Nephron progenitor cell (in vitro differentiated cells): ENCODE data around the gene NRL.
A peak's percentile ranks its signal among the peaks of the same experiment; 100 is the strongest.

Source experiments
- DNase-seq: peaks from one replicate; pipeline ENCODE4 v3.0.0; 2021
- H3K27ac Mint-ChIP-seq: 2 replicates; pipeline ENCODE4 v1.8.0; 2021; ENCODE audit warnings: mild to moderate bottlenecking, moderate library complexity, mixed read lengths
- H3K27me3 Mint-ChIP-seq: 2 replicates; pipeline ENCODE4 v1.8.0; 2021; ENCODE audit warnings: mild to moderate bottlenecking, low read depth, mixed read lengths; ENCODE audit not compliant: poor library complexity
- H3K36me3 Mint-ChIP-seq: 2 replicates; pipeline ENCODE4 v1.8.0; 2021; ENCODE audit warnings: low read depth, mixed read lengths
- H3K4me1 Mint-ChIP-seq: 2 replicates; pipeline ENCODE4 v1.8.0; 2021; ENCODE audit warnings: mixed read lengths
- H3K4me3 Mint-ChIP-seq: 2 replicates; pipeline ENCODE4 v1.8.0; 2021; ENCODE audit warnings: mild to moderate bottlenecking, moderate library complexity, mixed read lengths
- H3K9me3 Mint-ChIP-seq: 2 replicates; pipeline ENCODE4 v1.8.0; 2021; ENCODE audit warnings: mild to moderate bottlenecking, moderate library complexity, mixed read lengths
- TF ChIP-seq, protein P1 (sequence below): fragments of 200-600 bp; sonication (generic); IDR thresholded peaks from 2 replicates; pipeline ENCODE4 v1.5.0; 2021; ENCODE audit warnings: antibody characterized with exemption

The NRL gene

DNA sequence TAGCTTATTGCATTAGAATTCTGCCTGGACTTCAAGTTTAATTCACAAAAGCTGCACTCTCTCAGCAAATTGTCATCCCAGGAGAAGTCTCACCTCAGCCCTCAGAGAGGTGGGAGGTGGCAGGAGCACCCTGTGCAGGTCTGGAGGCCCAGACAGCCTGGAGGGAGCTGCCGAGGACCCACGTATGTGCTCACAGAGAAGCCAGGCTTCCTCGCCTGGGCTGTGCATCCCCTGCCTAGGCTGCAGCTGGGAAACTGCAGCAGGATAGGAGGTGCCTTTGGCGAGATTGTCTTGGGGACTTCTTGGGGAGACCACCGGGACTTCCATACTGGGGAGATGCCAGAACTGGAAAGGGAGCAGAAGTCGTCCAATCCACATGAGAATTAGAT lies 34.6 kb downstream of the NRL start:
- no peaks in the 10 kb centered on the region for H3K36me3 Mint-ChIP-seq
- peak overlapping the region; percentile 77 for H3K4me3 Mint-ChIP-seq
- H3K4me1 Mint-ChIP-seq: peaks cover 42% of the 10 kb centered on the region
- H3K27me3 Mint-ChIP-seq: peaks cover 64% of the 10 kb centered on the region
- no peak overlapping the region for H3K27ac Mint-ChIP-seq
- no peak for DNase-seq
- H3K9me3 Mint-ChIP-seq: no peaks in the 10 kb centered on the region
- TF ChIP-seq, protein P1, sequence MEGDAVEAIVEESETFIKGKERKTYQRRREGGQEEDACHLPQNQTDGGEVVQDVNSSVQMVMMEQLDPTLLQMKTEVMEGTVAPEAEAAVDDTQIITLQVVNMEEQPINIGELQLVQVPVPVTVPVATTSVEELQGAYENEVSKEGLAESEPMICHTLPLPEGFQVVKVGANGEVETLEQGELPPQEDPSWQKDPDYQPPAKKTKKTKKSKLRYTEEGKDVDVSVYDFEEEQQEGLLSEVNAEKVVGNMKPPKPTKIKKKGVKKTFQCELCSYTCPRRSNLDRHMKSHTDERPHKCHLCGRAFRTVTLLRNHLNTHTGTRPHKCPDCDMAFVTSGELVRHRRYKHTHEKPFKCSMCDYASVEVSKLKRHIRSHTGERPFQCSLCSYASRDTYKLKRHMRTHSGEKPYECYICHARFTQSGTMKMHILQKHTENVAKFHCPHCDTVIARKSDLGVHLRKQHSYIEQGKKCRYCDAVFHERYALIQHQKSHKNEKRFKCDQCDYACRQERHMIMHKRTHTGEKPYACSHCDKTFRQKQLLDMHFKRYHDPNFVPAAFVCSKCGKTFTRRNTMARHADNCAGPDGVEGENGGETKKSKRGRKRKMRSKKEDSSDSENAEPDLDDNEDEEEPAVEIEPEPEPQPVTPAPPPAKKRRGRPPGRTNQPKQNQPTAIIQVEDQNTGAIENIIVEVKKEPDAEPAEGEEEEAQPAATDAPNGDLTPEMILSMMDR: no peak

DNA sequence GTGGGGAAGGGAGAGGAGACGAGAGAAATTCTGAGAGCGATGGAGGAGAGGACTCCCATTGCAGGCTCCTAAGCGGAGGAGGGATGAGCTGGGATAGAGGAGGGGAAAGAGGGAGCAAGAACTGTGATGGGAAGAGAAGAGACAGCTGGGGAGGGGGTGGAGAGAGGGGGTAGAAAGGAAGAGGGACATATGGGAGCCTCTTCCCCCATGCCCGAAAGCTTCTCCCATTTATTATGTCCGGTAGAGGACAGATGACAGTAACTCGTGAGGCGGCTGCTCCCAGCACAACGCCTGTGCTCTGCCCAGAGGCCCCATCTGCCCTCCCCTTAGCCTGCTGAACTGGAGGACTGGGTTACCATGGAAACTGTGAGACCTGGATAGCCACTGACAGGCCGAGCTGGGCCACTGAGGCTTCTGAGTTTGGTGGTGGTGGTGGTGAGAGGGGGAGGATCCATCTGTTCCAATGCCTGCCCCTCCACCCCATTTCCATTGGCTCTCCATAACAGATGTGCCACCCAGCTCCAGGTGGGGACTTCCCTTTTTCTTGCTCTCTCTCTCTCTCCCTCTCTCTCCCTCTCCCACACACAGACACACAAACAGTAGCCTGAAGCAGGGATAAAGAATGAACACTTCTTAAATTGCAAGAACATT lies 35.1 kb downstream of the NRL start:
- Mint-ChIP-seq H3K27me3 (peaks cover 62% of the 10 kb centered on the region), H3K4me1 (peaks cover 40% of the 10 kb centered on the region), H3K27ac (no peak overlapping the region), H3K36me3 (no peaks in the 10 kb centered on the region), H3K4me3 (peak overlapping the region; percentile 77), H3K9me3 (no peaks in the 10 kb centered on the region)
- peak; percentile 50 for DNase-seq
- TF ChIP-seq, protein P1: no peak

DNA sequence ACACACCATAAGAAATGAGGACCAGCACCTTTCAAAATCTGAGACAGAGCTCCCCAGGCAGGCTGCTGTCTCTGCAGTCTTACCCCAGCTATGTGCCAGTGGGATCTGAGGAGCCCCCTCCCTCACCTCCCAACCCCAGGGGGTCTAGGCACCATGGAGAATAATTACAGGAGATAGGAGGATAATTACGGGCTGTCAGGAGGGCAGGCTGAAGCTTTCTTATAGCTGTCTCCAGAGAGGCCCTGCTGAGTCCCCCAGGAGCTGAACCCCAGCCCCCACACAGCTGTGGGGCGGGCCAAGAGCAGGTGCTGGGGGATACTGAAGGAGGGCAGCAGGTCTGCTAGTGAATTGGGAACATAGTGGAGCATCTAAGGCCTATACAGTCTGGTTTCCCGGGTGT lies 36.6 kb downstream of the NRL start:
- H3K27me3 Mint-ChIP-seq: peaks cover 50% of the 10 kb centered on the region
- H3K4me3 Mint-ChIP-seq: no peak overlapping the region
- TF ChIP-seq, protein P1: no peak
- no peaks in the 10 kb centered on the region for H3K36me3 Mint-ChIP-seq
- peaks cover 40% of the 10 kb centered on the region for H3K4me1 Mint-ChIP-seq
- H3K27ac Mint-ChIP-seq: no peak overlapping the region
- DNase-seq: no peak
- H3K9me3 Mint-ChIP-seq: no peaks in the 10 kb centered on the region

DNA sequence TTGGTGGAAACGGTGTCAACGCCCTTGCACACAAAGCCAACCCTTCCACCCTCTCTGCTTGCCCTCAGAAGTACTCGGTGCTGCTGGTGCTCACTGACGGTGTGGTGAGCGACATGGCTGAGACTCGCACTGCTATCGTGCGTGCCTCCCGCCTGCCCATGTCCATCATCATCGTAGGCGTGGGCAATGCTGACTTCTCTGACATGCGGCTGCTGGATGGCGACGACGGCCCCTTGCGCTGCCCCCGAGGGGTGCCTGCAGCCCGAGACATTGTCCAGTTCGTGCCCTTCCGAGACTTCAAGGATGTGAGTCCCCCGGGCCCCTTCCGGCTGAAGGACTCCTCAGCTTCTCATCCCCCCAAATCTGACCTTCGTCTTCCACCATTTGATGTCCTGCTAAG lies 37.7 kb downstream of the NRL start:
- Mint-ChIP-seq H3K4me3 (no peak overlapping the region), H3K4me1 (peaks cover 44% of the 10 kb centered on the region), H3K27ac (no peak overlapping the region), H3K9me3 (no peaks in the 10 kb centered on the region), H3K36me3 (no peaks in the 10 kb centered on the region), H3K27me3 (peaks cover 39% of the 10 kb centered on the region)
- TF ChIP-seq, protein P1: no peak
- no peak for DNase-seq

DNA sequence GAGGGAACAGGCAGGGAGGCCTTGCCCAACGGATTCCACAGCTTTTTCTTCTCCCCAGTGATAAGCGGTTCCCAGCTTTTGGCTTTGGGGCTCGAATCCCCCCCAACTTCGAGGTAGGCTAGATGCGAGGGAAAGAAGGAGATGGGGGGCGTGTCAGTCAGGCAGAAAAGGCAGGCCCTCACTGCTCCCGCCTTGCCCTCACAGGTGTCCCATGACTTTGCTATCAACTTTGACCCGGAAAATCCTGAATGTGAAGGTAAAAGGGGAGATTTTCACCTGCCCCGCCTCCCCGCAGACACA lies 38.5 kb downstream of the NRL start:
- Mint-ChIP-seq H3K27me3 (peaks cover 35% of the 10 kb centered on the region), H3K4me1 (peaks cover 40% of the 10 kb centered on the region), H3K27ac (no peak overlapping the region), H3K9me3 (no peaks in the 10 kb centered on the region), H3K4me3 (no peak overlapping the region), H3K36me3 (no peaks in the 10 kb centered on the region)
- TF ChIP-seq, protein P1: no peak
- DNase-seq: no peak

DNA sequence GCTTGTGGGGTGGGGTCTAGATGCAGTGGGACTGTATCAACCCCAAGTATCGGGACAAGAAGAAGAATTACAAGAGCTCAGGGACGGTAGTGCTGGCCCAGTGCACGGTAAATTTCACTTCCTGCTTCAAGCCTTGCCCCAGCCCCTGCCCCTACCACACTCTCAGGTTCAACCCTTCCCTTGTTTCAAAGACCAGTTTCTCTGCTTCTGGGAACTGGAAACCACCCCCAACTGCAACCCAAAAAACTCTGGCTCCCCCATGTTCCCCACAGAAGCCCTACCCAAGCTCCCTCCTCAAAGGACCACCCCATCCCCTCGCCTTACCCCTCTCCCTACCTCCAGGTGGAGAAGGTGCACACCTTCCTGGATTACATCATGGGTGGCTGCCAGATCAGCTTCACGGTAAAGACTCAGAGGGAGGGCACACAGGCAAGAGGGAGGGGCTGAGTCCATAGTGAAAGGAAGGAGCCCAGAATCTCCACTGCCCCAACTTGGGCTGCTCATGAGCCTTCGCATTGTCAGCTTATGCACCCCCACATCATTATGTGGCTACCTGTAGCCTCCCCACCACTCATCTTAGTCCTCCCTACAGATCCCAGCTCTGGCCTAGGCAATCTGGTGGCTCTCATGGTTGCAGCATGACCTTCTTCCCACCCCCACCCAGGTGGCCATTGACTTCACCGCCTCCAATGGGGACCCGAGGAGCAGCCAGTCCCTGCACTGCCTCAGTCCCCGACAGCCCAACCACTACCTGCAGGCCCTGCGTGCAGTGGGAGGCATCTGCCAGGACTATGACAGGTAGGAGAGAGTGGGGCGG lies 39.1 kb downstream of the NRL start:
- Mint-ChIP-seq H3K36me3 (no peaks in the 10 kb centered on the region), H3K27me3 (peaks cover 32% of the 10 kb centered on the region)
- TF ChIP-seq, protein P1: no peak

More for the DNA sequence above, 39.1 kb downstream of the NRL start:
- H3K9me3 Mint-ChIP-seq: no peaks in the 10 kb centered on the region
- no peak overlapping the region for H3K27ac Mint-ChIP-seq
- DNase-seq: no peak
- H3K4me1 Mint-ChIP-seq: peaks cover 42% of the 10 kb centered on the region
- H3K4me3 Mint-ChIP-seq: no peak overlapping the region
